HG03280 (cell line): ENCODE measurements around the gene KPTN.

Experiments
- ATAC-seq: cut with Tn5 transposase; IDR thresholded peaks from one replicate; pipeline ENCODE4 v1.9.1; 2021; ENCODE audit warnings: mild to moderate bottlenecking, moderate library complexity; ENCODE audit not compliant: unreplicated experiment

Gene KPTN

DNA sequence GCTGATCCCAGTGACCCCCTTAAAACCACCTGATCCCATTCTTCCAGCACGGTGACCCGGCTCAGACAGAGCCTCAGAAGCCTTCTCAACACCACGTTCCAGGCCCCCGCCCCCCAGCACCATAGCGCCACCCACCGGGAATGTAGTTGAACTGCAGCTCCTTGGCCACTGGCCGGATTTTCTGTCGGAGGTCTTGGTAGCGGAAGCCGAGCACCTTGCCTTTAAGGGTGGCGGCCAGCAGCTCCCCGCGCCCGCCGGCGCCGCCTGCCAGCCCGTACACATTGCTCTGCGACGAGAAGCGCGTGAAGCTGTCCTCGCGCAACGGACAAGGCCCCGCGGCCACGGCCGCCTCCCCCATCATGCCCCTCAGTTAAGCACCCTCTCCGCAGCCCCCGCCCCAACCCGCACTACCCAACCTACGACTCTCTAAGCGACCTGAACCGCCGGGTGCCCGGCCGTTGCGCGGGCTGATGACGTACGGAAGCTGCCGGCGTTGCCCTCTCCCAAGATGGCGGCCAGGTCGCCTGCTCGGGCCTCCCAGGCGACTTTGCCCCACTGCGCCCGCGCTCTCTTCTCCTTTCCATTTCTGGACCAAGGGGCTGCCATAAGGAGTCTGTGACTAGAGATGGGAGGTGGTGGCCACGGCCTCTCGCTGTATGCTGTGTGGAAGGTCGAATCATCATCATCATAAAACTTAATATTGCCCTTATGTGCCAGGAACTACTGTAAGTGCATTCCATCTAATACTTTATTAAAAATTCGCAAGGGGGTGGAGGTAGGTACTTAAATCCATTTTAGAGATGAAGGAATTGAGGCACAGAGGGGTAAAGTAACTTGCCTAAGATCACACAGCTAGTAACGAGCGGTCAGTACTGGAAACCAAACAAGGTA is at the start of gene KPTN:
Gene KPTN (minus strand): TSS at position 420 of the 891 bp plus-strand sequence. CDS start 59 bp downstream, at position 361.
- ATAC-seq, result peak; percentile 70

DNA sequence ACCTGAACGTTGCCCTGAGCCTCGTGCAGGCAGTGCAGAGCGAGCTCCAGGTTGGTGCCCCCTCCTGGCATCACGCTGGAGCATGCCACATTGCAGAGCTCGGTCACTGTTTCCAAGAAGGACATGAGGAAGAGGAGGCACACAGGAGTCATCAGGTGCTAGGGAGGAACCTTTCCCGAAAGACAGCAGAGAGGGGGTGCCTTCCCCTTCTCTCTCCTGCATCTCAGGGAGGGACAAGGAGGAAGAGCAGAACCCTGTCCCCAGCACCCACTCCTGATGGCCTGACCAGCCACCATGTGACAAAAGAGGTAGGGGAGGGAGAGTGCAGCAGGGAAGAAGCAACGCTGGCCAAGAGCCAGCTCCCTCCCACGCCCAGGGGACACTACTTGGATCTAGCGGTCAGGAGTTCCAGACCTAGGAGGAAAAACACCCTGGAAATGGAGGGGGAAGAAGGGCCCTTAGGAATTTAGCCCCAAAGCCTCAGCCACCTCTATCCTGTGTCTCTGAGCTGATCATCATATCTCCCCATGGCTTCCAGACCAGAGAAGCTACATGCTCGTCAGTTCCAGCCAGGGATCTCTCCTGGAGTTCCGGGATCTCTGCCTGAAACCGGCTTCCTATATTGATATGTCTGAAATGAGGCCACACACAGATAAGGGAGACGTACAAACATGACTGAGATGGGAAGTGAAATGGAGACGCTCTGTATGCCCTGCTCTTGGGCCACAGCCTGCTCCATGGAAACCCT is 47.8 kb upstream of the KPTN start:
- ATAC-seq, result no peak

DNA sequence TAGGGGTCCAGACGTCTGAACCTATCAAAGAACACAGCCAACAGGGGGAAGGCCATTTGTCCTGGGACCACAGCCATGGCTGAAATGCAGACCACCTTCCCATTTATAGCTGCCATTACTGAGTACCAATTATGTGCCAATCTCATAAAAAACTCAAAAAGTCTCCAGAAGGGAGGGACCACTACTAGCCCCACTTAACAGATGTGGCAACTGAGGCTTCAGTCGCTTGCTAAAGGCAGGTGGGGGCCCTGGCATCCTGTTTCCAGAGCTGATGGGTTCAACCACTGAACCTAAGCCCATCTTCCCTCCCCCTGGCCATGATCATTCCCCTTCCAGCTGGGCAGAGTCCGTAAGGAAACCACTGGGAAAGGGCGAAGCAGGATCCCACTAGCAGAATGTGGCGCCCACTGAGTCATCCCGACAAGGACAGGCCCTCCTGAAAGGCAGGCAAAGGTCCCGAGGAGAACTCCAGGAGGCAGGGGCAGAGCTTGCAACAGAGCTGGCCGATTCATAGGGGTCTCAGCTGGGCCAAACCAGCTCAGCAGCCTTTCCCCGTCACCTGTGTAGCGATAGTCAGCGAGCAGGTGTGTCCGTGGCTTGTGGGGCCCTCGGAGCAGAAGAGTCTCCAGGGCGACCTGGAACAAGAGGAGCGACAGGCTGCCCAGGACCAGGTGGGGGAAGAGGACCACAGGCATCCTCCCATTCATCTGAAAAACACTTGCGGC is 45.2 kb upstream of the KPTN start:
- no peak for ATAC-seq

DNA sequence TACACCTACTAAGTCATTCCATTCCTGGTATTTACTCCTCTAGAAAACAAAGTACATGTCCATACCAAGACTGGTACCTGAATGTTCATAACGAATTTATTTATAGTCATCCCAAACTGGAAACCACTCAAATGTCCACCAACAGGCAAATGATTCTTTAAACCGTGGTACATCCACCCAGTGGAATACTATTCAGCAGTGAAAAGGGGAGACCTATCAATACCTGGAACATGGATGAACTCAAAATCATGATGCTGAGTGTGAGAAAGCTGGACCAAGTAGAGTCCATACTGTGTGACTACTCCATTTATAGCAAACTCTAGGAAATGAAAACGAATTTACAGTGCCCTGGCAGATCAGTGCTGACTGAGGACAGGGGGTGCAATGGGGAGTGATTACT is 42.8 kb upstream of the KPTN start:
- no peak for ATAC-seq

DNA sequence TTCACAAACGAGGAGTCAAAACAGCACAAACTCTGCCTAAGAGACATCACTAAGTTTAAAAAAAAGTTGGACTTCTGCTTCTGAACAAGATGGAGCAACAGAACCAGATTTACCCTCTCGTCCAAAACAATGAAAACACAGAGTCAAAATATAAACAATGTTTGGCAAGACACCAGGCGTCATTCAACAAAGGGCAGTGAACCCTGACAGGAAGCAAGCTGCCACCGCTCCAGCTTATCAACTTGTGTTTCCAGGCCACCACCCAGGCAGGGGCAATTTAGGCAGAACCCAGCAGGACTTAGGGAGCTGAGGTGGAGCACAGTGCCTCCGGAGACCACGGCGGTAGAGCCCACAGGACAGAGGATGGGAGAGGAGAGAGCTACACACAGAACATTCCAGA is 39.5 kb upstream of the KPTN start:
- no peak for ATAC-seq

DNA sequence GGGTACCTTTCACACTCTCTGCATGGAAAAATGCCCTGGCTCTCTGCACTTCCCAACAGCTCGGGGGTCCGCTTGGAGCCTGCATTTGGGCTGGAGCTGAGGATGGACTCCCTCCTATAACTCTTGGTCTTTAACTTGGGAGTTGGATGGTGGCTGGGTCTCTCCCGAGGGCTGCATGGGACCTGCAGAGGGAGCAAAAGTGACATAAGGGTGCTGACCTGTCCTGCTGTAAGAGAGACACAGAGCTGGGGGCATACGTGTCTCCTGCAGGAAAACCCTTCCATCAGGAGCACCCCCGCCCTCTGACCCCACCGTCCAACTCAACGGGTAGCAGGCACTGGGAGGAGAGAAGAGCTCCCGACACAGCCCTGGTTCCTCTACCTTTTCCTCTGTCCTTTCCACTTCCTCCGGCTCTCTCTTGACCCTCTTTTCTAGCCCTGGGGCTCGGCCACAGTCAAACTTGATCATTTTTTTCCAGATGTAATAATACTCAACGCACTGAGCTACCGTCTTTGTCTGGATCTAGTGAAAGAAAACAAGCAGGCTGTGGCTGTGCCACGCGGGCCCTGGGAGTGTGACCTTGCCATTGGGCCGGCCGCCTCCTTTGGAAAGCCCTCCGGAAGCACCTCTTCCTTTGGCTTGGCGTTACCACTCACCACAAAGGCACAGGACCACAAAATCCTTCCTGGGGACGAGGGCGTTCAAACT is 37.6 kb upstream of the KPTN start:
- ATAC-seq, result no peak

DNA sequence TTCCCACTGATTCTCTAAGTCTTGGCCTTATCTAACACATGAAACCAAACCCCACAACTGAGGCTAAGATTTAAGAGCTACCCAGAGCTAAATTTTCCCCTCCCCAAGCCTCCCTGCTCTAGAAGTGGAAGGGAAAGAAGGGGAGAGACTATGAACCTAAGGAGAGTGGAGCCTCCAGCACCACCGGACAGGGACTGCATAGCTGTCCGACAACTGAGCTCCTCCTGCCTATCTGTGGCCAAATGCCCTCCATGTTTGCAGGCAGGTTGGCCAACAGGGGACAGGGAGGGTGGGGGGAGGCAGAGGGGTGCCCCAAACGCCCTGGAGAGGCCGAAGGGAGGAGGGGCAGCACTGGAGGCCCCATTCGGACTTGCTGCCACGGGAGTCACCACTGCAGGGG is 36.8 kb upstream of the KPTN start:
- ATAC-seq, result no peak

DNA sequence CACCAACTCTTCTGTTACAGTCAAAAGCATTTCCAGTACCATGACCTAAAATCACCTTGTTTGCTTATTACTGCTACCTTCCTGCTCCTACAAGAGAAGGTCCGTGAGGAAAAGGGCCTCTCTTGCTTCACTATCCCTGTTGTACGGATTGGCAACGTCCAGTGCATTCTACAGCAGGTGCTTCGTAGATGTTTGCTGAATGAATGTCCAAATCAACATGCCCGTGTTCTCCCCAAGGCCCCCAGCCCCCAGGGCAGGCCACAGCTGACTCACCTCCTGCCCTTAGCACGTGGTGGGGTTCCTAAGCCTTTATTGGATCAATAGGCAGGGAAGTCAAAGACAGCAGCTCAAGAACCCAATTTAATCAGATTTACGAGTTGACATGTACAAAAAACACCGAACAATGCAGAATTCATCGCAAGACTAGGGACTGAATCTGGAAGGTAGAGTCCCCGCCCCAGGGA is 36.4 kb upstream of the KPTN start:
- ATAC-seq, result no peak

DNA sequence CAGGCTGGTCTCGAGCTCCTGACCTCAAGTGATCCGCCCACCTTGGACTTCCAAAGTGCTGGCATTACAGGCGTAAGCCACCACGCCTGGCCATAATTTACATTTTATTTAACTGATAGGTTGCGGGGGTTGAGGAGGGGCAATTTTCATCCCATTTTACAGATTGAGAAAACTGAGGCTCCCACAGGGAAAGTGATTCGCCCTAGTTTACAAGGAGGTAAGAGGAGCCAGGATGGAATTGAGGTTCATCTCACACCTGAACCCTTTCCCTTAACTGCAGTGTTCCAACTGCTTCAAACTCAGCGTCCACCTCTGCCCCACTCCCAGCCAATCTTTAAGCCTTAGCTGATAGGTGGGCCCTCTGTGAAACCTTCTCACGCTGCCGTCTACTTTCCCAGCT is 34.8 kb upstream of the KPTN start:
- no peak for ATAC-seq

DNA sequence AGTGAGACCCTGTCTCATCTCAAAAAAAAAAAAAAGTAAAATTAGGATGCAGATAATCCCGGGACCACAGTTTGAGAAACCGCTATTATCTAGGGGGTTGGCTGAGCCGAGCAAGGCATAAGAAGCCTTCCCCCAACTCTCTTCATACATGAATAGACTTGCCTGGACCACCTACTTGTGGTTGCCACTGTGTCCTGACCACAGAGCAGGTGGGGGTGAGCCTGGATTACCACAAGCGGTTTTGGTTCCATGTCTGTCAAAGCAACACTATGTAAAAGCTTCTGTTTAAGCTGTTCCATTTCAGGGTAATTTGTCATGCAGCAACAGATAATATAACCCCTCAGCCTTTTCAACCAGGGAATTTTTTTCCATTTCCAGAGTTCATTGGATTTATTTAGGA is 34.1 kb upstream of the KPTN start:
- ATAC-seq, result no peak

DNA sequence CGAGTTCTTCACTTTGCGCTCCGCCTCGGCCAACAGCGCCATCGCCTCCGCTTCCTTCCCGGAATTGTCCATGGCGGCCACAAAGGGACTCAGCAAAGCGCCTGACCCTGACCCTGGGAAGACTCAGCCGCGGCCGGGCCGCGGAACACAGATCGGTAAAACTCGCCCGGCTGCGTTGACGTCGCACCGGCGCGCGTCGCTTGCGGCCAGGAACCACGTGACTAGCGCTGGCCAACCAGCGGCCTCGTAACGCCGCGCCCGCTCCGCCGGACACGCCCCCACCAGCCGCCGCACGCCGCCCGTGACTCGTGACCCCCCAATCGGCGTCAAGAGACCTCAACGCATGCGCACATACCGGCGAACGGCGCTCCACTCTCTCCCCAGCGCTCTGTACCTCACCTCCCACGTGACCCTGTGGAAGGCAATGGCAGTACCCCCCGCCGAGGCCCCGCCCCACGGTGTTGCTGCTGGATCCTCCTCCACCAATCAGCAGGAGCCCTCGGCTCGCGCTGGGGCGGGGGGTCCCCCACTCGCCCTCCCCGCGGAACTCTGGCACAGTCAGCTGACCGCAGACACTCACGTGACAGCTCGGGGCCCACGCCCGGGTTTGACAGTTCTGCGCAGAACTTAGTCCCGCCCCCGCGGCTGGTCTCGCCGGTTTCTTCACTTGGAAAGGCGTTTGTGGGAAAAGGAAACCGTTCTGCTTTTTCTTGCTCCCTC is 31.0 kb upstream of the KPTN start, which contains the start of gene NAPA:
Gene NAPA (minus strand): TSS at position 195 of the 720 bp plus-strand sequence. CDS start 123 bp downstream, at position 72.
- ATAC-seq, result peak; percentile 86

DNA sequence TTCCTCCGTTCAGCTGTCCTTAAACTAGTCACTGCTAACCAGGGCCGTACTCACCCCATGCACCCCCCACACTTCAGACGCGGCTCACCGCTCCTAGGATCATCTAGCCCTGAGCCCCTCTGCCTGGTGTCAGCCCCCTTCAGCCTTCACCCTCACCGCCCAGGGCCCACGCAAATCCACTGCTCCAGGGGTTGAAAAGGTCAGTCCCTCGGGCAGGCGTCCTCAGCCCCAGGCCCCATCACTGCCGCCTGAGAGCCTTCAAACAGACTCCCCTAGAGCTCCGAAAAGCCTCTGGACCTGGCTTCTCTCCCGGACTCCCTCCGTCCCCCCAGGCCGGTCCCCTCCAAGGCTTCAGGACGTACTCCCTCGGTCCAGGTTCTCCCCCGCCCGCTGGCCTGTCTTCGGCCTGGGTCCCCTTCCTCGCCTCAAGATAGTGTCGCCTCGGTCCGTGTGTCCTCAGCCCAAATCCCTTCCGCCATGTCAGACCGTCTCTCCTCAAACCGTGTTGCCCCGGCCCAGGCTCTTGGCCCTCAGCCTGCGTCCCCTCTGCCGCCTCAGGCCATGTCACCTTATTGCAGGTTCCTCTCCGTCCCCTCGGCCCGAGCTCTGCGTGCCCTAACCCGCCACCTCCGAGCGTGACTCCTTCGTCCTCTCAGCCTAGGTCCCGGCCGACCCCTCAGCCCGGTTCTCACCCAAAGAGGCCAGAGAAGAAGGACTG is 30.3 kb upstream of the KPTN start:
- peak; percentile 2 for ATAC-seq

DNA sequence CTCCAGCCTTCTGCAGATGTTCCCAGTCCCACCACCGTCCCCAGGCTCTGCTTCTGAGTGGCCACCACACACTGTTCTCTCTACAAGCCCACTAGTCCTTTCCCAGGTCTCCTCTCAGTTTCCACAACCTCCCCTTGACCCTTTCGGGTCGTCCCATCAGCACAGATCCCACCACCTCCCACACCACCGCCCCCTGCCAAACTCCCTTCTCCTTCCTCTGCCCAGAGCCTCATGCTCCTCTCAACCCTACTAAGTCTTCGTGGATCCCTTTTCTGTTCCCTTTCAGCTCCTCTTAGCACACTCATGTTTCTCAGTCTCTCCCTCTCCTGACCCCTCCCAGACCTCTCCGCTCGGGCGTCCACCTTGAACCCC is 28.9 kb upstream of the KPTN start:
- ATAC-seq, result no peak

DNA sequence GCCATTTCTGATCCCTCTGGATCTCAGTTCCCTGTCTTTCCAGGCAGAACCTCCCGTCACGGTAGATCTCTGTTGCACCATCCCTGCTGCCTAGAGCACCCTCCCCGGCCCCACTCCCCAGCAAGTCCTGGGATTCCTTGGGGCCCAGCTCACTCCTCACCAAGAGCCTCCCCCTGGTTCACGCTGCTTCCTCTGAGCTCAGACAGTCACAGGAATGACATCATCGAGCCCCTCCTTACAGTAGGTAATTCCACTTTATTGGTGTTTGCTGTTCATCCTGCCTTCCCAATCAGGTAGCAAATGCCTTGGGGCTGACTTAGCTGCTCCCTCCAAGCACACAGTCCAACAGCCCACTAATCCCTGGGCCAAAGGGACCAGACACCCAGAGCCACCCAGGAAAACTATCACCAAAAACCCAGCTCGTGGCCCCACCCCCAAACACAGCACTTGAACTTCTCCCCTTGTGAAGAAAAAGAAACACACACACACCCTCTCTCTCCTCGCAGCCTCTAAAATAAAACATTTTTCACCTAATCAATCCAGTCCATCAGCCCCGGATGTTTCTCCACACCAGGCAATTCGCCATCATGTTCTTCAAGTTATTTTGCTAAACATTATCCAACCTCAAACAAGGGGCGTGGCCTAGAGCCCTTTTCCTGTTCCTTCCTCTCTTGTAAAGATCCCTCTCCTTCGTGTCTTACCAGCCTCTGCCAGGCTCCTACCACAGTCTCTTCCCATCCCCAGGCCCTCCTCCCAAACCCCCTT is 28.3 kb upstream of the KPTN start:
- no peak for ATAC-seq

DNA sequence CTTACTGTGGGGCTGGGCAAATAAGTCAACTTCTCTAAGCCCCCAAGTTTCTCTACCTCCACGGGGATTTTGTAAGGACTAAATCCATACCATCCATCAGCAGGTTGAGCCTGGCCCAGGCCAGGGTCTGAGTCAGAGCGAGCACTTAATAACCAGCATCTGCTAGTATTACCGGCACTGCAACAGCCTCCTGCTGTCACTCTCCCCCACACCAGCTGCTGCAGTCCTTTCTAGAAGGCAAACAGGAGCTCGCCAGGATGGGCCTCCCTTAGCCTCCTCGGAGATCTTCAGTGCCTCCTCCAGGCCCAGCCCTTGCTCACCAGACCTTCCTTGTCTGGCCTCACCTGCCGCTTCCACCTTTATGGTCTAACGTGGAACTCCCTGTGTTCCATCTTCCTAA is 27.7 kb upstream of the KPTN start:
- no peak for ATAC-seq

DNA sequence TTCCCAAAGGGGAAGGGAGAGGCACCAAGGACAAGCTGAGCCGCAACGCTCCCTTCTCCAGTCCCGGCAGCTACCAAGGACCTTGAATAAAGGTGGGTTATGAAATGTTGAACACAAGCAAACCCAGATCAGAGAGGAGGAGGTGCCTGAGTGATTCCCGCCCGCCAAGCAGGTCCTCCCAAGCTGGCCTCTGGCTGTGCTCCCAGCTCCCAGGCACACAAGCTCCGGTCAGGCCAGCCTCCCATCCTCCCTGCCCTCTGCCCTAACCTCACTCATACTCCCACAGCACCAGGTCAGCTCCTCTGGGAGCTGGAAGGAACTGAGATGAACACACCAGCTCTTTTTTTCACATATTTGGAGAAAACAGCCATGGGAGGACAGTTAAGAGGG is 27.1 kb upstream of the KPTN start:
- ATAC-seq, result no peak

DNA sequence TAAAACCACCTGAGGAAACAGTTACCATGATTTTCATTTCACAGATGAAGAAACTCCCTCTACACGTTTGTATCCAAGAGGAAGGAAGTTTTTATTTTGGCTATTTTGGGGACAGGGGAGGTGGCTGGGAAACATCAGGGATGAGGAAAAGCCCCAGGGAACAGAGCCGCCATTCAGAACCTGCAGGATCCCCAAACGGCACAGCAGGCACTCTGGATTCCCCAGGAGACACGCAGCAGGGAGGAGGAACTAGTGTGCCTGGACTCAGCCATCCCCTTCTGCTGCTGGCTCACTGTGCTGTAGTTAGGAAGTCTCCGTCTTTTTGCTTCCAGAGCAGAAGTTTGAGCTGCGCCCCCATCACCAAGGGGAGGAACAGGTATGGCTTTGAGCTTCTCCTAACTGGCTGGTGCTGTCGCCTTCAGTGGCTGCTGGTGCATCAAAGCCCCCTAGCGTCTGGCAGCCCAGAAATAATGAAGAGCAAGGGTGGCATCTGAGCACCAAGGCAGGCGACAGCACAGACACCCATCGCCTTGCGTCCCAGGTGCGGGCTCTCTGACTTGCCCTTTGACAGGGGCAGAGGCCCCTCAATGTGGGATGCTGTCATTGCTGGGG is 26.6 kb upstream of the KPTN start:
- ATAC-seq, result no peak

DNA sequence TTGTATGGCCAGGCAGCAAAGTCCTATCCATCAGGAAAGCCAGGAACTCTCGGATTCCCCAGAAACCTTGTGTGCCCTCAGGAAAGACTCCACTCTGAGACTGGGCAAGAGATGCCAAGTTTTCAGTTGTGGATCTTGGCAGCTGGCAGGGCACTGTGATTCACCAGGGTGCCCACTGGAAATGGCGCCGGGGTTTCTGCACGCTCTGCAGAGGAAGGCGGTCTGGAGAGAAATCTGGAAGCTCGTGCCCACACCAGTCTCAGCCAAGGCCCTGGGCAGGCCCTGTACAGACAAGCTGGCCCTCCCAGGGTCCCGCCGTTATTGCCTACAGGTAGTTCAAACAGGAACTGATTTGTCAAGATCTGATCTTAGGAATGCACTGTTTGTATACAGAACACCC is 26.0 kb upstream of the KPTN start:
- no peak for ATAC-seq
